Tibial artery (tissue), 4 donors: ENCODE results near the gene ROBO2.

ENCODE experiments used
- DNase-seq, 2 donors: peaks; one replicate each; pipeline ENCODE4 v3.0.0-alpha.2; 2019
- H3K27ac ChIP-seq, 2 donors: fragments of 200-600 bp; sonication (generic) in 1 of 2; 1 replicate in 1 of 2; 2 replicates in 1 of 2; pipeline ENCODE4 v1.5.1; 2018 to 2019; ENCODE audit warnings: mild to moderate bottlenecking in 1 of 2
- H3K27me3 ChIP-seq, 2 donors: fragments of 200-600 bp; sonication (generic) in 1 of 2; one replicate each; pipeline versions ENCODE4 v1.5.1 to v1.6.0; 2016 to 2019
- H3K36me3 ChIP-seq, 3 donors: fragments of 200-600 bp; sonication (generic) in 2 of 3; one replicate each; pipeline ENCODE4 v1.5.1; 2016 to 2019; ENCODE audit warnings: mild to moderate bottlenecking in 2 of 3
- H3K4me1 ChIP-seq, 4 donors: fragments of 200-600 bp; sonication (generic) in 2 of 4; 1 replicate in 3 of 4; 2 replicates in 1 of 4; pipeline ENCODE4 v1.5.1; 2016 to 2019
- H3K4me3 ChIP-seq, 2 donors: fragments of 200-600 bp; sonication (generic) in 1 of 2; 1 replicate in 1 of 2; 2 replicates in 1 of 2; pipeline ENCODE4 v1.5.1; 2018 to 2019; ENCODE audit warnings: mild to moderate bottlenecking in 2 of 2
- H3K9me3 ChIP-seq, 3 donors: fragments of 200-600 bp; sonication (generic) in 1 of 3; one replicate each; pipeline ENCODE4 v1.5.1; 2016 to 2019
- intact Hi-C: fragments of 100-400 bp; cut with DNase I; formaldehyde crosslinking; loops from one replicate; pipeline ENCODE4 v1.15.0; 2023; ENCODE audit warnings: low total_unique reads
- TF ChIP-seq, protein P1 (sequence below), 2 experiments: fragments of 200-600 bp in 1 of 2; fragments of 450-650 bp in 1 of 2; IDR thresholded peaks; one replicate each; pipeline ENCODE4 v1.5.1; 2017 to 2019; ENCODE audit warnings: antibody characterized with exemption in 2 of 2, mild to moderate bottlenecking in 1 of 2, moderate library complexity in 1 of 2

ROBO2 gene

DNA sequence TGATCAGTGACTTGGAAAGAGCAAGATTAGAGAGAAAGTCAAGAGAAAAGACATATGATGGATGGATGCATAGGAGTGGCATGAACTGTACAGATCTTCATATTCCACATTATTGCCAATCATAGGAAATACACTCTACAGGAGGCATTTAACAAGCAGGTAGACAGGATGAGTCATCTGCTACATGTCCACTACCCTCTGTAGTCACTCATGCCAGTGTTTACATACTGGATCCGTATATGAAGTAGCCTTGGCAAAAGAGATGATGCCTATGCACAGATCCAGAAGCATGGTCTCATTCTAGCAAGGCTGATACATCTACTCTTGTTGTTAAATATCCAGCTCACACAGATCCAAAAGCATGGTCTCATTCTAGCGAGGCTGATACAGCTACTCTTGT lies 632.1 kb downstream of the ROBO2 start:
- H3K4me1 ChIP-seq = no peaks in the 10 kb centered on the region
- TF ChIP-seq, protein P1, sequence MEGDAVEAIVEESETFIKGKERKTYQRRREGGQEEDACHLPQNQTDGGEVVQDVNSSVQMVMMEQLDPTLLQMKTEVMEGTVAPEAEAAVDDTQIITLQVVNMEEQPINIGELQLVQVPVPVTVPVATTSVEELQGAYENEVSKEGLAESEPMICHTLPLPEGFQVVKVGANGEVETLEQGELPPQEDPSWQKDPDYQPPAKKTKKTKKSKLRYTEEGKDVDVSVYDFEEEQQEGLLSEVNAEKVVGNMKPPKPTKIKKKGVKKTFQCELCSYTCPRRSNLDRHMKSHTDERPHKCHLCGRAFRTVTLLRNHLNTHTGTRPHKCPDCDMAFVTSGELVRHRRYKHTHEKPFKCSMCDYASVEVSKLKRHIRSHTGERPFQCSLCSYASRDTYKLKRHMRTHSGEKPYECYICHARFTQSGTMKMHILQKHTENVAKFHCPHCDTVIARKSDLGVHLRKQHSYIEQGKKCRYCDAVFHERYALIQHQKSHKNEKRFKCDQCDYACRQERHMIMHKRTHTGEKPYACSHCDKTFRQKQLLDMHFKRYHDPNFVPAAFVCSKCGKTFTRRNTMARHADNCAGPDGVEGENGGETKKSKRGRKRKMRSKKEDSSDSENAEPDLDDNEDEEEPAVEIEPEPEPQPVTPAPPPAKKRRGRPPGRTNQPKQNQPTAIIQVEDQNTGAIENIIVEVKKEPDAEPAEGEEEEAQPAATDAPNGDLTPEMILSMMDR (IDR thresholded peaks at IDR 0.05) = no peak
- no peaks in the 10 kb centered on the region for H3K9me3 ChIP-seq
- intact Hi-C loops = no loop called here
- no peak overlapping the region for H3K27ac ChIP-seq
- no peak for DNase-seq
- no peaks in the 10 kb centered on the region for H3K36me3 ChIP-seq
- no peak overlapping the region for H3K4me3 ChIP-seq
- no peaks in the 10 kb centered on the region for H3K27me3 ChIP-seq

DNA sequence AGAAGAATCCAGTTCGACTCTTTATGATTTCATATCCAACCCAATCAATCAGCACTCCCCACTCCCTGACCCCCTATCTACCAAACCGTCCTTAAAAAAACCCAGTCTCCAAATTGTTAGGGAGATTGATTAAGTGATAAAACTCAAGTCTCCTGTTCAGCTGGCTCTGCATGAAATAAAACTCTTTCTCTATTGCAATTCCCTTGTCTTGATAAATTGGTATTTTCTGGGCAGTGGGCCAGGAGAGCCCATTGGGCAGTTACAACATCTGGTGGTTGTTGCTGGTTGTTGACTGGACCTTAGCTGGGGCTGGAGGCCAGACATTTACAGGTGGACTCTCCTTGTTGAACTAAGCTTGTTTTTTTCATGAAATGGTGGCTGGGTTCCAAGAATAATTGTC lies 642.3 kb downstream of the ROBO2 start:
- no peak overlapping the region for H3K4me3 ChIP-seq
- intact Hi-C loops = no loop called here
- H3K27me3 ChIP-seq = no peaks in the 10 kb centered on the region
- H3K36me3 ChIP-seq = no peaks in the 10 kb centered on the region
- H3K4me1 ChIP-seq = no peaks in the 10 kb centered on the region
- TF ChIP-seq, protein P1 (IDR thresholded peaks at IDR 0.05) = no peak
- DNase-seq = no peak
- H3K27ac ChIP-seq = no peak overlapping the region
- H3K9me3 ChIP-seq = peaks cover 0 to 11% (median 11%) of the 10 kb centered on the region in 3 donors

DNA sequence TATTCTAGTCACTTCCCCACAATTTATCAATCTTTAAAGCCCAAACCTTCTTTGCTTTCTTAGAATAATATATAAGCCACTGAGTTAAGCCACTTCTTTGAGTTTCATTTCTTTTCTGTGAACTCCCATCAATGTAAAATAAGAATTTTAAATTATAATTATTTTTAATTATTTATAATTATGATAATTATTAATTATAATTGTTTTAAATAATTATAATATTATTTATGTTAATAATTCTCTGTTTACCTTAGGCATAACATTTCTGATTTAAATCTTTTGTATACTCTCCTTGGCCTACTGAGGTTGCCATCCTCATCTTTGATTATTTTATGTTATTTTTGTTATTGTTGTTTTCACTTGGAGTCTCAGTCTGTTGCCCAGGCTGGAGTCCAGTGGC lies 644.2 kb downstream of the ROBO2 start:
- Histone ChIP-seq H3K9me3 (peaks cover 0 to 11% (median 11%) of the 10 kb centered on the region in 3 donors), H3K27ac (no peak overlapping the region), H3K4me3 (no peak overlapping the region), H3K36me3 (no peaks in the 10 kb centered on the region), H3K4me1 (no peaks in the 10 kb centered on the region), H3K27me3 (no peaks in the 10 kb centered on the region)
- no peak for DNase-seq
- TF ChIP-seq, protein P1 (IDR thresholded peaks at IDR 0.05) = no peak
- intact Hi-C loops = no loop called here

DNA sequence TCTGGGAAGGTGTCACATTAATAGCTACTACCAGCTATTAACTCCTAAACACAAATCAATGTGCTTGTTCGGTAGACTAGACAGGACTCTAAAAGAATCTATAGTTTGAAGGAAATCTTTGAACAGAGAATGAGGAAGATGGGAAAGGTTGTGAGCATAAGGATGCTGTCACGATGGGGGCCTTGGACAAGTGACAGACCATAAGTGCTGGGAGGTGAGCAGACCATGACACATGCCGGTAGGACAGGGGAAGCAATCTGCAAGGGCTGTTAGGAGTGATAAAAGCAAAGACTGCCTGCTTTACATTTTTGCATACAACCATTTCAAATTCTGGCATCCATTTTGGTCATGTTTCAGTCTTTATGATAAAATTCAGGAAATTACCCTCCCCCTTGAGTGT lies 645.8 kb downstream of the ROBO2 start:
- H3K36me3 ChIP-seq = no peaks in the 10 kb centered on the region
- H3K4me3 ChIP-seq = no peak overlapping the region
- intact Hi-C loops = no loop called here
- DNase-seq = no peak
- no peaks in the 10 kb centered on the region for H3K4me1 ChIP-seq
- TF ChIP-seq, protein P1 (IDR thresholded peaks at IDR 0.05) = no peak
- no peaks in the 10 kb centered on the region for H3K27me3 ChIP-seq
- H3K27ac ChIP-seq = no peak overlapping the region
- H3K9me3 ChIP-seq = peaks cover 0 to 11% (median 11%) of the 10 kb centered on the region in 3 donors

DNA sequence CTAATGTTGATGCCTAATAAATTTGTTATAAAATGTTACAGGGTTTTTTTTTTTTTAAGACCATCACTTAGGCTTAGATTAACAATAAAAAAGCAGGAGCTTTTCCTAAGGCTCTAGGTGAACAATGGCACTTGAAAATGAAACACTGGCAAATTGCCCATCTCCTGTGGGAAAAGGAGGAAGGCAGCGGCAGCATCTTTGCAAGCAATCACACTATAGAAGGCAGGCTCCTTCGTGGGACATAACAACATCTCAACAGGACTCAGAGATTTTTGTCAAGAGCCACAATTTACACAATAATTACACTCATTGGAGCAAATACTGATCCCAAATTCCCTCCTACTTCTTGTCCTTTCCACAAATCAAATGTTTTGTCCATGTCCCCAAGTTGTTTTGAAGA lies 646.7 kb downstream of the ROBO2 start:
- TF ChIP-seq, protein P1 (IDR thresholded peaks at IDR 0.05) = no peak
- intact Hi-C loops = no loop called here

DNA sequence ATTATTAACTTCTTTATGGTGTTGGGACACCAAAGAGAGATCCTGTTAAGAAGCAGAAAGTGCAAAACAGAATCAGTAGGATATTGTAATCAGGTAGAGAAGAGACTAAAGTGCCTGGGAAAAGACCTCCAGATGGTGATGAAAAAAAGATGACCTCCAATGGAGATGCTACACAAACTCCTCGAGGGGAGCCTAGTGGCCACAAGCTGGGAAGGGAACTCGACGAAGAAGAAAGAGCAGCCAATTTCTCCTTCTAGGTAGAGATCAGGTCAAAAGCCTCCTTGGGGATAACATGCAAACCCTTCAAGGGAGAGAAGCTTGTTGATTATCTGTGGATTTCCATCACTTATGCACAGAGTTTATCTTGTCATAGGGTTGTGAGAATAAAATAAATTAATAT lies 647.6 kb downstream of the ROBO2 start:
- H3K27me3 ChIP-seq = no peaks in the 10 kb centered on the region
- DNase-seq = no peak
- intact Hi-C loops = no loop called here
- no peaks in the 10 kb centered on the region for H3K36me3 ChIP-seq
- H3K9me3 ChIP-seq = peaks cover 0 to 1% (median under 1%) of the 10 kb centered on the region in 3 donors
- TF ChIP-seq, protein P1 (IDR thresholded peaks at IDR 0.05) = no peak
- H3K4me1 ChIP-seq = no peaks in the 10 kb centered on the region
- H3K4me3 ChIP-seq = no peak overlapping the region
- H3K27ac ChIP-seq = no peak overlapping the region

More for the DNA sequence above, 646.7 kb downstream of the ROBO2 start:
- no peaks in the 10 kb centered on the region for H3K27me3 ChIP-seq
- DNase-seq = no peak
- no peaks in the 10 kb centered on the region for H3K36me3 ChIP-seq
- H3K9me3 ChIP-seq = peaks cover 0 to 11% (median 8%) of the 10 kb centered on the region in 3 donors
- H3K4me1 ChIP-seq = no peaks in the 10 kb centered on the region
- no peak overlapping the region for H3K27ac ChIP-seq
- no peak overlapping the region for H3K4me3 ChIP-seq
